Endothelial cell of umbilical vein (primary cell): ENCODE results near the gene RAB20.

Experiments
- CTCF ChIP-seq, 2 donors: IDR thresholded peaks; 1 replicate in 1 of 2; 2 replicates in 1 of 2; pipeline ENCODE4 v1.5.1; 2011; ENCODE audit warnings: low read length in 2 of 2, mild to moderate bottlenecking in 2 of 2, moderate library complexity in 2 of 2, control low read depth in 1 of 2, inconsistent platforms in 1 of 2, low read depth in 1 of 2; ENCODE audit not compliant: insufficient read depth in 1 of 2; ENCODE audit errors: extremely low read depth in 1 of 2
- EZH2 ChIP-seq: IDR thresholded peaks from 2 replicates; pipeline ENCODE4 v1.6.1; 2012; ENCODE audit warnings: borderline replicate concordance, low read depth, mild to moderate bottlenecking, moderate library complexity, low read length, inconsistent platforms; ENCODE audit not compliant: severe bottlenecking
- FOS ChIP-seq: IDR thresholded peaks from 2 replicates; pipeline ENCODE4 v1.6.1; 2011; ENCODE audit warnings: mild to moderate bottlenecking, low read length, moderate library complexity, borderline replicate concordance; ENCODE audit not compliant: insufficient read depth
- JUN ChIP-seq: IDR thresholded peaks from 2 replicates; pipeline ENCODE4 v1.6.1; 2011; ENCODE audit warnings: borderline replicate concordance, low read depth; ENCODE audit not compliant: insufficient read length, insufficient read depth
- POLR2A ChIP-seq: IDR thresholded peaks from 2 replicates; pipeline ENCODE4 v1.6.1; 2012; ENCODE audit warnings: low read depth, mild to moderate bottlenecking, control low read depth, low read length

GRCh38 chr13:110517505-110518225 lies 43.9 kb downstream of the RAB20 start:
- TF ChIP-seq CTCF (IDR thresholded peaks at IDR 0.05; ENCODE audit: extremely low read depth in 1 of 2, insufficient read depth in 1 of 2, low read depth in 1 of 2, low read length in 2 of 2) (no peak), EZH2 (no peak), POLR2A (no peak), FOS (no peak), JUN (no peak)
